GM13977 (cell line): ENCODE data around the gene UBE2M.

Source experiments
- DNase-seq: peaks from one replicate; pipeline ENCODE4 v3.0.0; 2012; ENCODE audit warnings: low spot score
- in situ Hi-C: fragments of 300-500 bp; cut with MboI; formaldehyde crosslinking; loops from one replicate; pipeline ENCODE4 v1.12.0; 2022; ENCODE audit warnings: low sequenced_read_pairs, low pct_unique_long_range_greater_than_20kb, mixed read lengths, inconsistent platforms; ENCODE audit not compliant: unreplicated experiment
- TF ChIP-seq, protein P1 (sequence below): IDR thresholded peaks from 2 replicates; pipeline ENCODE4 v1.5.1; 2012; ENCODE audit warnings: mild to moderate bottlenecking, control low read depth; ENCODE audit not compliant: insufficient read depth; ENCODE audit errors: extremely low read depth, missing control alignments

The UBE2M gene

DNA sequence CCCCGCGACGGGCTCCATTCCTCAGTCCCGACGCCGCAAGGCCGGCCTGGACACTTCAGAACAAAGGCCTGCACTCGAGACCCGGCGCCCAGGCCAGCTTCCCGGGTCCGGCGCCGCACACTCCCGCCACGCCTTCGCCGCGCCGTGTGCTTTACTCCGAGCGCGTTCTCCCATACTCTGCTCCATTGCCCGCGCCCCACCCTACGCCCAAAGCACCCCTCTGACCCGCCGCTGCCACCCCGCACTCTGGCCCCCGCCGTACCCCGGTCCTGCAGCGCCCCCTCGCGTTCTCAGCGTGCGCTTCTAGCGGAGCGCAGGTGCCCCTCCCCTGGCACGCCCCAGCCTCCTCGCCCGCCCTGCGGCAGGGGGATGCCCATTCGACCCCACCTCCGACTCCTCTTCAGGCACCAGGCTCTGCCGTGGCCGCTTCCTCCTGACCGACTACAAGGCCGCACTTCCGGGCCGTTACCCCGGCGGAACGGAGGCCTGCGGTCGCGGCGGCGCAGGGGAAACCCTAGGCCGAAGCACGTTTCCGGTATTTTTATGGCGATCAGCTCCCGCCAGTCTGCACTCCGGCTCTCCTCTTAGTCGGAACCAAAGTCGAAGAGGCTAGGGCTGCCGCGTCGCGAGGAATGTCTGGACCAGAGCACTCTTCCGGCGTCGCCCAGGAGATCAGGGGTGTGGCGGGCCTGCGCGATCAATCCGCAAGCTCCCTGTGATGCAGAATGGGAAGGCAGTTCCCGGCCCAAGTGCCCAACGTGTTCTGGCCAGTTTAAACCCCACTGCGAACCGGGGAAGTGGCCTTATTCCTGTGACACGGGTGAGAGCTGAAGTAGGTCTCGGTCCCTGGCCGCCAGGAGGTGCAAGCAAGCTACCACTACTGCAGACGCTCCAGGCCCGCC, 38.8 kb downstream of the UBE2M start, which contains the start of gene ZBTB45:
ZBTB45 (minus strand) TSS at position 456 of the 902 bp plus-strand sequence. CDS start 2,137 bp downstream, outside the sequence.
- TF ChIP-seq, protein P1, sequence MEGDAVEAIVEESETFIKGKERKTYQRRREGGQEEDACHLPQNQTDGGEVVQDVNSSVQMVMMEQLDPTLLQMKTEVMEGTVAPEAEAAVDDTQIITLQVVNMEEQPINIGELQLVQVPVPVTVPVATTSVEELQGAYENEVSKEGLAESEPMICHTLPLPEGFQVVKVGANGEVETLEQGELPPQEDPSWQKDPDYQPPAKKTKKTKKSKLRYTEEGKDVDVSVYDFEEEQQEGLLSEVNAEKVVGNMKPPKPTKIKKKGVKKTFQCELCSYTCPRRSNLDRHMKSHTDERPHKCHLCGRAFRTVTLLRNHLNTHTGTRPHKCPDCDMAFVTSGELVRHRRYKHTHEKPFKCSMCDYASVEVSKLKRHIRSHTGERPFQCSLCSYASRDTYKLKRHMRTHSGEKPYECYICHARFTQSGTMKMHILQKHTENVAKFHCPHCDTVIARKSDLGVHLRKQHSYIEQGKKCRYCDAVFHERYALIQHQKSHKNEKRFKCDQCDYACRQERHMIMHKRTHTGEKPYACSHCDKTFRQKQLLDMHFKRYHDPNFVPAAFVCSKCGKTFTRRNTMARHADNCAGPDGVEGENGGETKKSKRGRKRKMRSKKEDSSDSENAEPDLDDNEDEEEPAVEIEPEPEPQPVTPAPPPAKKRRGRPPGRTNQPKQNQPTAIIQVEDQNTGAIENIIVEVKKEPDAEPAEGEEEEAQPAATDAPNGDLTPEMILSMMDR = peak; percentile 88
- in situ Hi-C loops = no loop called here
- peak; percentile 91 for DNase-seq

DNA sequence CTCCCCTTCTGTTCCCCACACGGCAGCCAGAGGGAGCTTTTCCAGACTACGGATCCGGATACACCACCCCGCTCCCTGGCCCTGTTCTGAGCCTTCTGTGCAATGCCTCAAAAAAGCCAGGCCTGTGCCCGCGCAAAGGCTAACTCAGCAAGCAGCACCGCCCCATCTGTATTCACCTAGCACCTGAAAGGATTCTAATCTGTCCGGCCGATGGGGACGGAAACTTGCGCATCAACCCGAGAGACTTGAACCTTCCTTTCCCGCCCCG, 39.4 kb downstream of the UBE2M start:
- TF ChIP-seq, protein P1 = peak; percentile 56
- DNase-seq = peak; percentile 67
- in situ Hi-C loops = no loop called here

DNA sequence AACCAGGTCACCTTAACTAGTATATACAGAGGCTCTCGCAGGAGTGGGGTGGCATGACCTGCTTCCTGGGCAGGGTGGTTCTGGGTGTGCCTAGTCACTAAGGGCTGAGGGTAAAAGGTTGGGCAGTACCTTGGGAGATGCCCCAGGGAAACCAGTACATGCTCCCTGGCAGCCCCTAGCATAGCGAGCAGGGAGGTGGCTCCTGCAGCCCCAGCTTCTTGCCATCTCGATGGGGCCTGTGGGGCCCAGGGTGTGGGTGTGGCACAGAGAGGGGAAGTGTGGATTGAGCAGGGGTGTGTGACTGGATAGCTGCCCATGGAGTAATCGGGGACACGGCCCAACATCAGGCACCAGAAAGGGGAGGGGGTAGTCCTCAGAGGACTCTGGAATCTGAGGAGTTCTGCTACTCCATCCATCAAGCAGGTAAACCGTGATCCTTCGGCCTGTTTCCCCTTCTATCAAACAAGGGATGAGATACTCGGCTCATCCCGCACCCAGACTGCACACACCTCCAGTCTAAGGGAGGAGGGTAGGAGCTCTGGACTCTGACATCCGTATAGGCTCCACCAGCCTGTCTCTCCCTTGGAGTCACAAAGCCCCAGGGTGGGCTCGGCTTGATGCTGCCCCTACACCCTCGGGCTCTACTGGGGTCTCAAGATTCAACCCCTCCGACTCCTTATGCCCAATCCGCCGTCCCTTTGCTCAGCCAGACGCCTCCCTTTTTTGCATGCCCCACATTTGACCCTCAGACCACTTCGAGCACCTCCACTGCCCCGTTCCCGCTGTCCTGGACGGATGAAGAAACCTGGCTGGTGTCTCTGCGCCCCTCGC, 39.9 kb downstream of the UBE2M start:
- in situ Hi-C loops = no loop called here
- TF ChIP-seq, protein P1 = no peak
- no peak for DNase-seq

- in situ Hi-C loops = no loop called here
- no peak for DNase-seq
- TF ChIP-seq, protein P1 = no peak
Measured at GRCh38 chr19:58516964-58517833, 41.2 kb downstream of the UBE2M start.

- DNase-seq = no peak
- in situ Hi-C loops = no loop called here
- TF ChIP-seq, protein P1 = no peak
Measured at GRCh38 chr19:58516246-58516836, 42.1 kb downstream of the UBE2M start.
